GM19025 (cell line): Measurements from ENCODE around the gene TRPC4AP.

Experiments
- ATAC-seq: cut with Tn5 transposase; IDR thresholded peaks from one replicate; pipeline ENCODE4 v1.9.1; 2021; ENCODE audit warnings: mild to moderate bottlenecking, low read depth, moderate library complexity; ENCODE audit not compliant: unreplicated experiment

Gene TRPC4AP

DNA sequence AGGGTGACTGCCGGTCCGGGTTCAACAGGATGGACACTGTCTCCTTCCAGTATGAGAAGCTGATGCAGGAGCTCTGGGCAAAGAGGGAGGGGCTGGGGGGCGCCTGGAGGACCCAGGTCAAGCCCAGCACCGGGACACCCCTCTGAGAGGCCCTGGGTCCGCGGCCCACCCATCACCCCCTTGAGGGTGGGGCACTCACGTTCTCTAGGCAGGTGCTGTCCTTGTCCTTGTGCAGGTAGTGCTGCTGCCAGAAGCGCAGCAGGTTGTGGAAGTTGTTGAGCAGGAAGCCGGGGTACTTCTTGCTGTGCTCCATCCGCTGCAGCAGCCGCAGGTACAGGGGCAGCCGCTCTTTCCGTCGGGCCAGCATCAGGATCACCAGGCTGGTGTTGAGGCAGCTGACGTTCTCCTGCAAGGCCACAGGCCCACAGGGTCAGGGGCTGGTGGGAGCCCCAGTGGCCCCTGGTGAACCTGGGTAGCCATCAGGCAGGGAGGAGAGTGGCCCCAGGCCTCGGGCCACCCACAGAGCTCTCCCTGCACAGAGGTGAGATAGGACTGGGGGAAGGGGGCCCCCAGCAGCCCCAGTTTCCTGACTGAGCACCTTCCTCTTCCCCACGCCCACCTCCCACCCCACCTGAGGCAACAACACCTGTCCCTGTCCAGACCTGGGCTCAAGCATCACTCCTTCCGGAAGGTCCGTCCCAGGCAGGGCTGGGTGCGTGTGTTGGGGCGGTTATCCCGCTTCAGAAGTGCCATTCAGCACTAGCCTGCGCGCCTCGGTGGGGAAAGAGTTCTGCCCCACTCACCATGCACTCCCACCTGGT is 89.2 kb downstream of the TRPC4AP start:
- ATAC-seq, result no peak

- ATAC-seq, result no peak
Observed at GRCh38 chr20:35002426-35003210, 90.0 kb downstream of the TRPC4AP start.

DNA sequence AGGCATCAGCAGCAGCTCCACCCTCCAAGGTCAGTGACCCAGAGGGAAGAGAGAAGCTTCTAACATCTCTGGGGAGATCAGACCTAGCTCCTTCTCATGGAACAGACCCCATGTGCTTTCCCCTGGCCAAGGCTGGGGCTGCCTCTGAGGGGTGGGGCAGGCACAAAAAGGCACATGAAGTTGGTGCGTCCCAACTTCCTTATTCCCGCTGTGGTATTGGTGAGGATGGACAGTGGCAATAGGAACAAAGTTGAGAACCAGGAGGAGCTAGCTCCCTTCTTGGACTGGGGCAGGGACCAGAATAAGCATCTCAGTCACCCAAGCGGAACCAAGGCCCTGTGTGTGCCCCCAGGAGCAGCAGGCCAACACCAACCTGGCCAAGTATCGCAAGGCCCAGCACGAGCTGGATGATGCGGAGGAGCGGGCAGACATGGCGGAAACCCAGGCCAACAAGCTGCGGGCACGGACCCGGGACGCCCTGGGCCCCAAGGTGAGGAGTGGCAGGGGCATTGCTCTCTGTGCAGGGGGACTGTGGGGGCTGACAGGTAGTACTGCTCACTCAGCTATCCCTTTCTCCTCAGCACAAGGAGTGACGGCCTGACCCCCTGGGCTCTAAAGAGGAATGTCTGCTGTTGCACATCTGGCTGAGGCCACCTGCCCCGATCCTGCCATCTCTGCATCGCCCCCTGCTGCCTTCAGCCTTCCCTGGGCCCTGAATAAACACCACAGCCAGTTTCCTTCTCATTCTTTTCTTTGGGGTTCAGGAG is 90.8 kb downstream of the TRPC4AP start:
- ATAC-seq, result no peak

GRCh38 chr20:35000922-35001595 is 91.5 kb downstream of the TRPC4AP start:
- ATAC-seq, result no peak

- ATAC-seq, result no peak
Observed at GRCh38 chr20:35000311-35000921, 92.2 kb downstream of the TRPC4AP start.

DNA sequence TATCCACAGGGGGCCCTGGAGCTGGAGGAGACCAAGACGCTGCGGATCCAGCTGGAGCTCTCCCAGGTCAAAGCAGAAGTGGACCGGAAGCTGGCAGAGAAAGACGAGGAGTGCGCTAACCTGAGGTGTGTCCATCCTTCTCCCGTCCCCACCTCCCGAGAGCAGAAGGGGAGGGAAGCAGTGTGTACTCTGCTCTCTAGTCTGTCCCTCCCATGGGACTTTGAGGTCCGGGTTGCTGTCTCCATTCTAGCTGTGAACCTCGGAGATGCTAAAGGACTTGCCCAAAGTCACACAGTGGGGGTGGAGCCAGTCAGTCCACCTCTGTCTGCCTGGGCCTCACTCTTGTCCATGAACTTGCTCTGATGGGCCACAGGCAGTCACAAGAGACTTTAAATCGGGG is 92.8 kb downstream of the TRPC4AP start:
- no peak for ATAC-seq

- no peak for ATAC-seq
Observed at GRCh38 chr20:34999021-34999451, 93.6 kb downstream of the TRPC4AP start.

- no peak for ATAC-seq
Observed at GRCh38 chr20:34998331-34998950, 94.2 kb downstream of the TRPC4AP start.

- ATAC-seq, result no peak
Observed at GRCh38 chr20:34997774-34998173, 94.8 kb downstream of the TRPC4AP start.

GRCh38 chr20:34997131-34997561 is 95.5 kb downstream of the TRPC4AP start:
- ATAC-seq, result no peak

- no peak for ATAC-seq
Observed at GRCh38 chr20:34996243-34997028, 96.2 kb downstream of the TRPC4AP start.

GRCh38 chr20:34995696-34996095 is 96.9 kb downstream of the TRPC4AP start:
- ATAC-seq, result no peak

GRCh38 chr20:34995192-34995591 is 97.4 kb downstream of the TRPC4AP start:
- no peak for ATAC-seq

GRCh38 chr20:34994509-34995131 is 98.0 kb downstream of the TRPC4AP start:
- no peak for ATAC-seq

GRCh38 chr20:34993941-34994508 is 98.6 kb downstream of the TRPC4AP start:
- ATAC-seq, result no peak

DNA sequence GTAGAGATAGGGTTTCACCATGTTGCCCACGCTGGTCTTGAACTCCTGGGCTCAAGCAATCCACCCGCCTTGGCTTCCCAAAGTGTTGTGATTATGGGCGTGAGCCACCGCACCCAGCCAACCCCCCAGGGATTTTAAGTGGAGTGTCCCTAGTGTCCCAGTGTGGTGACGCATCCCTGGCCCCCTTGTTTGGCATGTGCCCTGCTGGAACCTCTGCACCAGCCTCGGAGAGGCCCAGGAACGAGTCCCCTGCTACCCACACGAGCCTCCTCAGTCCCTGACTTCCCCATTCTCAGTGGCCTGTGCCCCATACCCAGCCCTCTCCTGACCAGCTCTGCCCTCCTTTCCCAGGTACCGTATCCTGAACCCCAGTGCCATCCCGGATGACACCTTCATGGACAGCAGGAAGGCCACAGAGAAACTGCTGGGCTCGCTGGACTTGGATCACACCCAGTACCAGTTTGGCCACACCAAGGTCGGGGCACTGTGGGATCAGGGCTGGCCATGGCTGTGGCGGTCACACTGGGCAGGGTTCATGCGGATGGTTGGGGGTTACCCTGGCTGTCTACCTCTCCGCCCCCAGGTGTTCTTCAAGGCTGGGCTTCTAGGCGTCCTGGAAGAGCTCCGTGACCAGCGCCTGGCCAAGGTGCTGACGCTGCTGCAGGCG is 99.7 kb downstream of the TRPC4AP start:
- ATAC-seq, result no peak

DNA sequence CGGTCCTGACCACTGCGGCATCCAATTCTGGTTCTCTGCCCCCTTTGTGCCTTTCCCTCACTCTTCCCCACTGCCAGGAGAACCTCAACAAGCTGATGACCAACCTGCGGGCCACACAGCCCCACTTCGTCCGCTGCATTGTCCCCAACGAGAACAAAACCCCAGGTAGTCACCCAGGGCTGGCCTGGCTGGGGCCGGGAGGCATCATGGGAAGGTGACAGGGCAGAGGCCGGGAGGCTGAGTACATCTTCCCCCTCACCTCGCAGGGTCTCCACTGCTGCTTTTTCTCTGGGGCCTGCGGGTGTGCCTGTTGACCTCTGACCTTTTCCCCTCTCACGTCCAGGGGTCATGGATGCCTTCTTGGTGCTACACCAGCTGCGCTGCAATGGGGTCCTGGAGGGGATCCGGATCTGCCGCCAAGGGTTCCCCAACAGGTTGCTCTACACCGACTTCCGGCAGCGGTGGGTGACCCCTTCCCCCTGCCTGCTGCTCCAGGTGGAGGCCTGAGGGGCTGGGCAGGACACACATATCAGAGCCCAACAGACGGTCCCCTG is 101.9 kb downstream of the TRPC4AP start:
- ATAC-seq, result no peak
